GM13976 (cell line): ENCODE measurements around the gene HTR7.
"Not testable (repeated sequence)": the region's sequence is repeated elsewhere in the genome, so short reads cannot be mapped to it uniquely, and the experiment has no call there.

Experiments
- DNase-seq: peaks from one replicate; pipeline ENCODE4 v3.0.0; 2012; ENCODE audit warnings: low spot score
- CTCF ChIP-seq: IDR thresholded peaks from 2 replicates; pipeline ENCODE4 v1.5.1; 2012; ENCODE audit warnings: borderline replicate concordance, mild to moderate bottlenecking; ENCODE audit not compliant: insufficient read depth; ENCODE audit errors: extremely low read depth, missing control alignments, control extremely low read depth
- in situ Hi-C: fragments of 300-500 bp; cut with MboI; formaldehyde crosslinking; loops from one replicate; pipeline ENCODE4 v1.12.0; 2022; ENCODE audit warnings: low sequenced_read_pairs, mixed read lengths, inconsistent platforms; ENCODE audit not compliant: unreplicated experiment

HTR7 gene

GRCh38 chr10:90813594-90814365 lies 44.1 kb downstream of the HTR7 start:
- DNase-seq: no peak
- in situ Hi-C loops: no loop called here
- no peak for TF ChIP-seq CTCF

GRCh38 chr10:90807106-90807505 lies 50.7 kb downstream of the HTR7 start:
- DNase-seq, in situ Hi-C loops: not testable (repeated sequence)

- TF ChIP-seq CTCF: no peak
- in situ Hi-C loops: no loop called here
- no peak for DNase-seq
Measured at GRCh38 chr10:90806677-90807076, 51.2 kb downstream of the HTR7 start.

- TF ChIP-seq CTCF: no peak
Measured at GRCh38 chr10:90805206-90805605, 52.6 kb downstream of the HTR7 start.

GRCh38 chr10:90804354-90804753 lies 53.5 kb downstream of the HTR7 start:
- no peak for TF ChIP-seq CTCF
- in situ Hi-C loops: no loop called here
- DNase-seq: no peak

More at GRCh38 chr10:90805206-90805605, 52.6 kb downstream of the HTR7 start:
- in situ Hi-C loops: no loop called here
- no peak for DNase-seq

GRCh38 chr10:90801608-90802007 lies 56.2 kb downstream of the HTR7 start:
- in situ Hi-C loops: no loop called here
- no peak for TF ChIP-seq CTCF
- DNase-seq: no peak

GRCh38 chr10:90800232-90800796 lies 57.5 kb downstream of the HTR7 start:
- in situ Hi-C loops: no loop called here
- no peak for TF ChIP-seq CTCF
- DNase-seq: no peak
